HEK293 (cell line): Measurements from ENCODE around the gene C3orf52.

ENCODE experiments used
- CTCF ChIA-PET: fragments of 350-600 bp; formaldehyde crosslinking; extraction: SDS; loops from one replicate; lab custom pipeline; 2021; ENCODE audit warnings: antibody characterized with exemption; lab: Yijun Ruan, JAX
- POLR2A ChIA-PET: fragments of 300-600 bp; formaldehyde crosslinking; extraction: SDS; loops from one replicate; lab custom pipeline; 2020; ENCODE audit warnings: antibody characterized with exemption, inconsistent platforms; lab: Yijun Ruan, JAX
- H3K27ac ChIP-seq: fragments of 200-500 bp; sonication (Bioruptor generic); 2 replicates; pipeline ENCODE4 v1.5.1; 2014; ENCODE audit warnings: low read depth, low read length, control low read depth, inconsistent platforms; ENCODE audit errors: extremely low read depth
- H3K36me3 ChIP-seq, 2 experiments: fragments of 200-500 bp in 1 of 2; sonication (Bioruptor generic) in 1 of 2; 1 replicate in 1 of 2; 2 replicates in 1 of 2; pipeline ENCODE4 v1.5.1; 2014 to 2017; ENCODE audit warnings: inconsistent platforms in 2 of 2, low read length in 2 of 2; ENCODE audit not compliant: control insufficient read depth in 2 of 2, insufficient read depth in 1 of 2
- H3K4me1 ChIP-seq: fragments of 200-500 bp; sonication (Bioruptor generic); 2 replicates; pipeline ENCODE4 v1.5.1; 2014; ENCODE audit warnings: mild to moderate bottlenecking, low read length, inconsistent platforms; ENCODE audit not compliant: control insufficient read depth, insufficient read depth
- H3K4me3 ChIP-seq: 2 replicates; pipeline ENCODE4 v1.5.1; 2011; ENCODE audit warnings: low read depth, mild to moderate bottlenecking, control low read depth, low read length, moderate library complexity
- H3K9me3 ChIP-seq: fragments of 200-500 bp; sonication (Bioruptor generic); 2 replicates; pipeline ENCODE4 v1.5.1; 2014; ENCODE audit warnings: low read depth, low read length, inconsistent platforms; ENCODE audit not compliant: control insufficient read depth, insufficient read depth
- EGR2 ChIP-seq: fragments of 450-650 bp; formaldehyde crosslinking; IDR thresholded peaks from 2 replicates; pipeline ENCODE4 v1.5.1; 2016; ENCODE audit warnings: low read depth, missing biosample characterization, missing genetic modification characterization
- KLF8 ChIP-seq: fragments of 450-650 bp; formaldehyde crosslinking; IDR thresholded peaks from 2 replicates; pipeline ENCODE4 v1.5.1; 2016; ENCODE audit warnings: missing biosample characterization, missing genetic modification characterization
- PBX3 ChIP-seq: sonication (generic); formaldehyde crosslinking; IDR thresholded peaks from 2 replicates; pipeline ENCODE4 v1.8.1; 2022; ENCODE audit warnings: mild to moderate bottlenecking, moderate library complexity, missing genetic modification reagents
- SETDB1 ChIP-seq: IDR thresholded peaks from one replicate; pipeline ENCODE4 v1.6.1; 2017; ENCODE audit warnings: mild to moderate bottlenecking, low read length, moderate library complexity, mixed read lengths; ENCODE audit not compliant: insufficient read length
- TCF7L2 ChIP-seq: IDR thresholded peaks from 2 replicates; pipeline ENCODE4 v1.6.1; 2011; ENCODE audit warnings: low read depth, mild to moderate bottlenecking, inconsistent platforms, low read length, moderate library complexity, borderline replicate concordance
- ZBTB26 ChIP-seq: fragments of 450-650 bp; formaldehyde crosslinking; optimal IDR thresholded peaks from 2 replicates; pipeline ENCODE3; 2016; ENCODE audit warnings: missing biosample characterization, mild to moderate bottlenecking, missing genetic modification characterization
- ZBTB7A ChIP-seq: fragments of 450-650 bp; formaldehyde crosslinking; IDR thresholded peaks from 2 replicates; pipeline ENCODE4 v1.5.1; 2016; ENCODE audit warnings: low read depth, missing biosample characterization, missing genetic modification characterization
- ZNF10 ChIP-seq: fragments of 450-650 bp; formaldehyde crosslinking; IDR thresholded peaks from 2 replicates; pipeline ENCODE4 v1.5.1; 2017; ENCODE audit warnings: missing biosample characterization, missing genetic modification characterization
- ZNF132 ChIP-seq: fragments of 450-650 bp; formaldehyde crosslinking; IDR thresholded peaks from 2 replicates; pipeline ENCODE4 v1.5.1; 2017; ENCODE audit warnings: missing biosample characterization, missing genetic modification characterization, borderline replicate concordance
- ZNF221 ChIP-seq: fragments of 450-650 bp; formaldehyde crosslinking; IDR thresholded peaks from 2 replicates; pipeline ENCODE4 v1.5.1; 2017; ENCODE audit warnings: missing biosample characterization, missing genetic modification characterization, borderline replicate concordance
- ZNF26 ChIP-seq: fragments of 450-650 bp; formaldehyde crosslinking; IDR thresholded peaks from 2 replicates; pipeline ENCODE4 v1.5.1; 2016; ENCODE audit warnings: missing biosample characterization, missing genetic modification characterization
- ZNF324 ChIP-seq: fragments of 450-650 bp; formaldehyde crosslinking; IDR thresholded peaks from 2 replicates; pipeline ENCODE4 v1.5.1; 2016; ENCODE audit warnings: missing biosample characterization, missing genetic modification characterization
- ZNF398 ChIP-seq: fragments of 450-650 bp; formaldehyde crosslinking; IDR thresholded peaks from 2 replicates; pipeline ENCODE4 v1.5.1; 2017; ENCODE audit warnings: missing biosample characterization, missing genetic modification characterization
- ZNF488 ChIP-seq: fragments of 450-650 bp; formaldehyde crosslinking; IDR thresholded peaks from 2 replicates; pipeline ENCODE4 v1.5.1; 2016; ENCODE audit warnings: missing biosample characterization, missing genetic modification characterization
- ZNF510 ChIP-seq: fragments of 450-650 bp; formaldehyde crosslinking; IDR thresholded peaks from 2 replicates; pipeline ENCODE4 v1.5.1; 2018; ENCODE audit warnings: mild to moderate bottlenecking, missing genetic modification characterization, missing biosample characterization; ENCODE audit not compliant: insufficient replicate concordance
- ZNF548 ChIP-seq: fragments of 450-650 bp; formaldehyde crosslinking; IDR thresholded peaks from 2 replicates; pipeline ENCODE4 v1.5.1; 2016; ENCODE audit warnings: missing biosample characterization, missing genetic modification characterization
- ZNF626 ChIP-seq: fragments of 450-650 bp; sonication (Bioruptor Pico); formaldehyde crosslinking; IDR thresholded peaks from 2 replicates; pipeline ENCODE4 v1.5.1; 2018; ENCODE audit warnings: missing biosample characterization, missing genetic modification characterization, inconsistent platforms
- ZNF629 ChIP-seq: fragments of 450-650 bp; formaldehyde crosslinking; IDR thresholded peaks from 2 replicates; pipeline ENCODE4 v1.5.1; 2017; ENCODE audit warnings: missing biosample characterization, missing genetic modification characterization
- ZNF776 ChIP-seq: fragments of 450-650 bp; formaldehyde crosslinking; IDR thresholded peaks from 2 replicates; pipeline ENCODE4 v1.5.0; 2017; ENCODE audit warnings: missing biosample characterization, missing genetic modification characterization, borderline replicate concordance
- ZSCAN16 ChIP-seq: fragments of 450-650 bp; formaldehyde crosslinking; IDR thresholded peaks from 2 replicates; pipeline ENCODE4 v1.5.1; 2016; ENCODE audit warnings: missing biosample characterization, missing genetic modification characterization

The C3orf52 gene

GRCh38 chr3:112129925-112130637 lies 43.9 kb downstream of the C3orf52 start:
- Histone ChIP-seq H3K27ac (no peak overlapping the region), H3K4me3 (no peak overlapping the region), H3K9me3 (no peaks in the 10 kb centered on the region), H3K4me1 (peaks cover 14% of the 10 kb centered on the region; the same call in 1 of the 2 replicates), H3K36me3 (peaks cover 0 to 15% of the 10 kb centered on the region in 2 experiments; a peak in 1 of 3 replicates)
- ChIA-PET CTCF (no interaction called here), POLR2A (no interaction called here)
- no peak for TF ChIP-seq ZBTB7A (tag by site-specific recombination)
- TF ChIP-seq ZNF324 = no peak
- no peak for TF ChIP-seq ZNF221 (tag by site-specific recombination)

- no peak for TF ChIP-seq SETDB1
- TF ChIP-seq ZNF548 (tag by site-specific recombination) = no peak
- TF ChIP-seq ZNF626 (tag by site-specific recombination) = no peak
- no peak for TF ChIP-seq ZNF10 (tag by site-specific recombination)
- no peak for TF ChIP-seq ZNF629
- no peak for TF ChIP-seq ZBTB26
- peaks cover 0 to 15% of the 10 kb centered on the region in 2 experiments; a peak in 1 of 3 replicates for H3K36me3 ChIP-seq
- POLR2A ChIA-PET = no interaction called here
- CTCF ChIA-PET = interaction anchor here (0.6 to 0.9 kb wide), 2 partner anchors 19 to 94 kb away, joined by 3 to 4 read pairs; no protein-coding TSS in a partner anchor
- no peak overlapping the region for H3K27ac ChIP-seq
- H3K4me3 ChIP-seq = no peak overlapping the region
- H3K4me1 ChIP-seq = peaks cover 17% of the 10 kb centered on the region; the same call in 1 of the 2 replicates
- H3K9me3 ChIP-seq = no peaks in the 10 kb centered on the region
Measured at GRCh38 chr3:112130638-112130993, 44.4 kb downstream of the C3orf52 start.

- H3K27ac ChIP-seq = no peak overlapping the region
- no peak for TF ChIP-seq PBX3 (CRISPR knock-in tag)
- POLR2A ChIA-PET = no interaction called here
- no peak overlapping the region for H3K4me3 ChIP-seq
- H3K4me1 ChIP-seq = peaks cover 15% of the 10 kb centered on the region; the same call in 1 of the 2 replicates
- CTCF ChIA-PET = interaction anchor here (0.6 to 0.9 kb wide), 2 partner anchors 19 to 93 kb away, joined by 3 to 4 read pairs; no protein-coding TSS in a partner anchor
- H3K36me3 ChIP-seq = peaks cover 0 to 15% of the 10 kb centered on the region in 2 experiments; a peak in 1 of 3 replicates
- H3K9me3 ChIP-seq = no peaks in the 10 kb centered on the region
Measured at GRCh38 chr3:112131111-112131510, 44.9 kb downstream of the C3orf52 start.

- Histone ChIP-seq H3K36me3 (peaks cover 0 to 15% of the 10 kb centered on the region in 2 experiments; a peak in 1 of 3 replicates), H3K27ac (no peak overlapping the region), H3K9me3 (no peaks in the 10 kb centered on the region), H3K4me3 (no peak overlapping the region), H3K4me1 (peaks cover 12% of the 10 kb centered on the region; the same call in 1 of the 2 replicates)
- POLR2A ChIA-PET = no interaction called here
- no peak for TF ChIP-seq EGR2 (tag by site-specific recombination)
- no peak for TF ChIP-seq ZNF132 (tag by site-specific recombination)
- no peak for TF ChIP-seq ZNF26 (tag by site-specific recombination)
- no peak for TF ChIP-seq TCF7L2
- TF ChIP-seq ZNF398 (tag by site-specific recombination) = no peak
- no peak for TF ChIP-seq ZNF488 (tag by site-specific recombination)
- TF ChIP-seq KLF8 = no peak
- no peak for TF ChIP-seq ZSCAN16 (tag by site-specific recombination)
- TF ChIP-seq ZNF510 (tag by site-specific recombination) = no peak
- TF ChIP-seq ZNF776 (tag by site-specific recombination) = no peak
- CTCF ChIA-PET = interaction anchor here (0.6 kb wide), 1 partner anchor 451 kb away, joined by 3 read pairs; no protein-coding TSS in a partner anchor
Measured at GRCh38 chr3:112132088-112132487, 45.9 kb downstream of the C3orf52 start.
